ENCODE data around the gene WDR13.

Gene WDR13

DNA sequence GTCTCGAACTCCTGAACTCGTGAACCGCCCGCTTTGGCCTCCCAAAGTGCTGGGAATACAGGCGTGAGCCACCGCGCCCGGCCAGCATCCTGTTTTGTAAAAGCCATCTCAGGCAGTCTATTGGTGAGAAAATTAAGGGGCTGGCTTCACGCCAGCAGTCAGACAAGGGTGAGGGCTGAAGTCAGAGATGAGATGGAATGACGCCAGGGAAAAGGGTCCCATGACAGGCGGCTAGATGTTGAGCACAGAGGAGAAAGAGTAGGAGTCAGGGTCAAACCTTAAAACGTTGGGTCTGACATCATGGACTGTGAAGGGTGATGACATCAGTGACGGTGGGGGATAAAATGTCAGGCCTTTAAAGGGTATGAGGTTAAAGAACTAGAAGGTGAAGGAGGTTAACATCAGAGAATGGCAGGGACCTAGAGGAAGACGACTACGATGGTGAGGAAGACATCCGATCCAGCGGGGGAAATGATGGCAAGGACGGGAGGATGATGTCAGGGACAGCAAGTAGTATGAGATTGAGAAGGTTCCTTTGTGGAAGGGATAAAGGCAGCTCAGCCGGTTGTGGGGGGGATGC is 23.5 kb upstream of the WDR13 start:
- H2AFZ ChIP-seq (ENCODE audit: low read depth, low read length): peak overlapping the region; percentile 89
- DNase-seq: no peak

DNA sequence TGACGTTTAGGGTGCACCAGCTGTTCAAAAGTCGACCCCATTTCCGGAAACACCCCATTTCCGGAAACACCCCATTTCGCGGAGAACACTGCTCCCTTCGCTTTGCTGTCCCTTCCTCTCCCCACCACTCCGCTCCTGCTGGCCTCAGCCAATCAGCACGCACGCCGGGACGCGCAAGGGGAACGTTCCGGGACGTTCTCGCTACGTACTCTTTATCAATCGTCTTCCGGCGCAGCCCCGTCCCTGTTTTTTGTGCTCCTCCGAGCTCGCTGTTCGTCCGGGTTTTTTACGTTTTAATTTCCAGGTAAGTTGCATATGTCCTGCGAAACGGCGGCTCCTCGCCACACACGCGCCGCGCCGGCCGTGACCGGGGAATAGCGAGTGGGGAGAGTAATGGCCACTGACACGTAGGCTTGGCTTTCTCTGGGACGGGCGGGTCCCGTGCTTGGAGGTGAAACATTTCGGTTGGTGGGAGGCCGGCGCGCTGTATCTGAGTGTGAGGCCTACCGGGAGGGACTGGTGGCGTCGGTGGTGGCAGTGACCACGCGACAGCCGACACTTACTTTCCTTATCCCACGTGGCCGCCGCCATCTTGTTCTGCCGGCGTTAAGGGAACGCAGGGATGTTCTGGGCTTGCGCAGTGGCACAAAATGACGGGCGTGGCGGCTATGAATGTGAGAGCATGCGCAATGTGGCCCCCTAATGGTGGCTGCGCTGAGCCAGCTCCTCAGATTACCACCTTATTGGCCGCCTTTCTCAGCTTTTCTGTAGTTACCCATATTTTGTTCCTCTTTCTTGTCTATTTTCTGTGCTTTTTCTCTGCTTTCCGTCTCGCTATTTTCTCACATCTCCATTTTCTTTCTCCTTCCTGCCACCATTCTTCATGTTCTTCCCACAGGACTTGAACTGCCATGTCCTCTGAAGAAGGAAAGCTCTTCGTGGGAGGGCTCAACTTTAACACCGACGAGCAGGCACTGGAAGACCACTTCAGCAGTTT is 22.7 kb upstream of the WDR13 start, which contains the start of gene RBM3:
Gene RBM3, plus strand, starts transcription at position 215 of the 997 bp plus-strand sequence. Its CDS starts 697 bp downstream, at position 912.
- Histone ChIP-seq H3K4me2 (ENCODE audit: insufficient read depth, low read length) (peak within 1 kb of the TSS; percentile 89), H3K4me3 (ENCODE audit: low read depth in 1 of 2, low read length in 2 of 2) (peak within 1 kb of the TSS; percentile 83 to 85), H3K9me3 (ENCODE audit: insufficient read depth, low read length, severe bottlenecking) (no peaks in the 10 kb centered on the region), H2AFZ (ENCODE audit: low read depth, low read length) (peak within 1 kb of the TSS; percentile 89), H4K20me1 (ENCODE audit: insufficient read depth, low read length) (peaks cover 24% of the 10 kb centered on the region), H3K27me3 (ENCODE audit: insufficient read depth, low read length, poor library complexity) (no peaks in the 10 kb centered on the region), H3K9ac (ENCODE audit: low read depth, low read length) (peak within 1 kb of the TSS; percentile 91), H3K4me1 (ENCODE audit: insufficient read depth, low read length) (peaks cover 23% of the 10 kb centered on the region), H3K27ac (ENCODE audit: low read length) (peak within 1 kb of the TSS; percentile 98), H3K79me2 (ENCODE audit: insufficient read depth, low read length) (peaks cover 21% of the 10 kb centered on the region), H3K36me3 (ENCODE audit: insufficient read depth, low read length) (peaks cover 43% of the 10 kb centered on the region)
- ATAC-seq (ENCODE audit: insufficient read depth, low read depth): peak; percentile 95
- no peak for TF ChIP-seq EZH2 (IDR thresholded peaks at IDR 0.05; ENCODE audit: borderline replicate concordance, low read depth, low read length, severe bottlenecking)
- TF ChIP-seq, protein P1, sequence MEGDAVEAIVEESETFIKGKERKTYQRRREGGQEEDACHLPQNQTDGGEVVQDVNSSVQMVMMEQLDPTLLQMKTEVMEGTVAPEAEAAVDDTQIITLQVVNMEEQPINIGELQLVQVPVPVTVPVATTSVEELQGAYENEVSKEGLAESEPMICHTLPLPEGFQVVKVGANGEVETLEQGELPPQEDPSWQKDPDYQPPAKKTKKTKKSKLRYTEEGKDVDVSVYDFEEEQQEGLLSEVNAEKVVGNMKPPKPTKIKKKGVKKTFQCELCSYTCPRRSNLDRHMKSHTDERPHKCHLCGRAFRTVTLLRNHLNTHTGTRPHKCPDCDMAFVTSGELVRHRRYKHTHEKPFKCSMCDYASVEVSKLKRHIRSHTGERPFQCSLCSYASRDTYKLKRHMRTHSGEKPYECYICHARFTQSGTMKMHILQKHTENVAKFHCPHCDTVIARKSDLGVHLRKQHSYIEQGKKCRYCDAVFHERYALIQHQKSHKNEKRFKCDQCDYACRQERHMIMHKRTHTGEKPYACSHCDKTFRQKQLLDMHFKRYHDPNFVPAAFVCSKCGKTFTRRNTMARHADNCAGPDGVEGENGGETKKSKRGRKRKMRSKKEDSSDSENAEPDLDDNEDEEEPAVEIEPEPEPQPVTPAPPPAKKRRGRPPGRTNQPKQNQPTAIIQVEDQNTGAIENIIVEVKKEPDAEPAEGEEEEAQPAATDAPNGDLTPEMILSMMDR (IDR thresholded peaks at IDR 0.05; ENCODE audit: borderline replicate concordance, extremely low read depth, low read length, poor library complexity, severe bottlenecking): peak; percentile 52
- DNase-seq: peak; percentile 94

More for the DNA sequence above, 23.5 kb upstream of the WDR13 start:
- Histone ChIP-seq H3K9me3 (ENCODE audit: insufficient read depth, low read length, severe bottlenecking) (no peaks in the 10 kb centered on the region), H3K27me3 (ENCODE audit: insufficient read depth, low read length, poor library complexity) (no peaks in the 10 kb centered on the region), H3K36me3 (ENCODE audit: insufficient read depth, low read length) (peaks cover 37% of the 10 kb centered on the region), H3K4me1 (ENCODE audit: insufficient read depth, low read length) (peaks cover 23% of the 10 kb centered on the region), H3K9ac (ENCODE audit: low read depth, low read length) (peak overlapping the region; percentile 91), H3K4me2 (ENCODE audit: insufficient read depth, low read length) (peak overlapping the region; percentile 89), H3K27ac (ENCODE audit: low read length) (peak overlapping the region; percentile 98), H3K4me3 (ENCODE audit: low read depth in 1 of 2, low read length in 2 of 2) (peak overlapping the region; percentile 5 to 85; a peak in 3 of 4 replicates), H4K20me1 (ENCODE audit: insufficient read depth, low read length) (peaks cover 21% of the 10 kb centered on the region), H3K79me2 (ENCODE audit: insufficient read depth, low read length) (peaks cover 21% of the 10 kb centered on the region)
- no peak for ATAC-seq (ENCODE audit: insufficient read depth, low read depth)
- TF ChIP-seq EZH2 (IDR thresholded peaks at IDR 0.05; ENCODE audit: borderline replicate concordance, low read depth, low read length, severe bottlenecking): no peak
- TF ChIP-seq, protein P1 (IDR thresholded peaks at IDR 0.05; ENCODE audit: borderline replicate concordance, extremely low read depth, low read length, poor library complexity, severe bottlenecking): no peak

GRCh38 chrX:48575642-48576041 is 21.6 kb upstream of the WDR13 start:
- peak overlapping the region; percentile 83 to 85; a peak in 3 of 4 replicates for H3K4me3 ChIP-seq (ENCODE audit: low read depth in 1 of 2, low read length in 2 of 2)
- TF ChIP-seq, protein P1 (IDR thresholded peaks at IDR 0.05; ENCODE audit: borderline replicate concordance, extremely low read depth, low read length, poor library complexity, severe bottlenecking): no peak
- TF ChIP-seq EZH2 (IDR thresholded peaks at IDR 0.05; ENCODE audit: borderline replicate concordance, low read depth, low read length, severe bottlenecking): no peak
- H3K36me3 ChIP-seq (ENCODE audit: insufficient read depth, low read length): peaks cover 43% of the 10 kb centered on the region
- no peak for DNase-seq
- H3K9me3 ChIP-seq (ENCODE audit: insufficient read depth, low read length, severe bottlenecking): no peaks in the 10 kb centered on the region
- peaks cover 24% of the 10 kb centered on the region for H4K20me1 ChIP-seq (ENCODE audit: insufficient read depth, low read length)
- no peak overlapping the region for H2AFZ ChIP-seq (ENCODE audit: low read depth, low read length)
- no peaks in the 10 kb centered on the region for H3K27me3 ChIP-seq (ENCODE audit: insufficient read depth, low read length, poor library complexity)
- H3K4me1 ChIP-seq (ENCODE audit: insufficient read depth, low read length): peaks cover 23% of the 10 kb centered on the region
- no peak for ATAC-seq (ENCODE audit: insufficient read depth, low read depth)
- H3K9ac ChIP-seq (ENCODE audit: low read depth, low read length): peak overlapping the region; percentile 91
- peak overlapping the region; percentile 98 for H3K27ac ChIP-seq (ENCODE audit: low read length)
- peaks cover 21% of the 10 kb centered on the region for H3K79me2 ChIP-seq (ENCODE audit: insufficient read depth, low read length)
- peak overlapping the region; percentile 89 for H3K4me2 ChIP-seq (ENCODE audit: insufficient read depth, low read length)
